Adipose tissue (tissue), 3 donors: ENCODE data around the gene EVI5. TPM values are rescaled to one million over a fixed set of nuclear protein-coding genes. Genes with fewer than 3 reads are reported as not detected.

Experiments
- H3K27ac ChIP-seq: one replicate; pipeline ENCODE4 v1.5.1; 2013; ENCODE audit warnings: low read depth, low read length
- whole genome bisulfite sequencing, 3 donors: extraction: QIAGEN DNeasy Blood & Tissue Kit; methylation state at CpG; one replicate each; pipeline ENCODE4 v1.1.7; 2013; 5-methylcytosine and 5-hydroxymethylcytosine counted together
- polyA plus RNA-seq, 3 donors: library from polyadenylated mRNA; stranded (reverse); fragments of 200-250 nt; gene quantifications; one replicate each; pipeline ENCODE4 v1.2.3, GENCODE V29; 2013
- donor health status: healthy with polysubstance abuse.
- donor health status: Bipolar disorder and iron deficiency.
- donor health status: healthy.

EVI5 gene
- polyA plus RNA-seq, 3 donors, result 2.2 to 7.1 (median 5.8) TPM

- 2 to 3% (median 2%) methylated on average over 59 to 62 of the region's 62 CpGs for WGBS, 3 donors
- no peak overlapping the region for H3K27ac ChIP-seq
Measured at GRCh38 chr1:92482665-92483609, 302.0 kb downstream of the EVI5 start.

GRCh38 chr1:92481971-92482664 lies 302.8 kb downstream of the EVI5 start:
- H3K27ac ChIP-seq, result no peak overlapping the region
- WGBS, 3 donors, result 7 to 37% (median 13%) methylated on average over 39 of the region's 39 CpGs

DNA sequence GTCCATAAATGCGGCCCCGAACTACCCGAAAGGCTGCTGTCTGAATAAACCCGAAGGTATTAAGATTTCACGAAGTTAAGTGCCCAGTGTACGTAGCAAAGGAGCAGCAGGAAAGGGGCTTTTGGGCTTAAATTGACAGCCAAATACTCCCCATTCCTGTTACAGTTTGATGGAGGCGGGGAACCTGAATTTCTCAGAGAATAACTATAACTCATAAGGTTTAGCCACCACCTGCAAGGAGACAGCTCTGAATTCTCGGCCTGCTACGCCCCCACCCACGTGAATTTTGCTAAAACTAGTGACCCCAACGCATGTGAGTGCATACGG lies 303.3 kb downstream of the EVI5 start:
- no peak overlapping the region for H3K27ac ChIP-seq
- 31 to 60% (median 42%) methylated on average over 12 of the region's 12 CpGs for WGBS, 3 donors

DNA sequence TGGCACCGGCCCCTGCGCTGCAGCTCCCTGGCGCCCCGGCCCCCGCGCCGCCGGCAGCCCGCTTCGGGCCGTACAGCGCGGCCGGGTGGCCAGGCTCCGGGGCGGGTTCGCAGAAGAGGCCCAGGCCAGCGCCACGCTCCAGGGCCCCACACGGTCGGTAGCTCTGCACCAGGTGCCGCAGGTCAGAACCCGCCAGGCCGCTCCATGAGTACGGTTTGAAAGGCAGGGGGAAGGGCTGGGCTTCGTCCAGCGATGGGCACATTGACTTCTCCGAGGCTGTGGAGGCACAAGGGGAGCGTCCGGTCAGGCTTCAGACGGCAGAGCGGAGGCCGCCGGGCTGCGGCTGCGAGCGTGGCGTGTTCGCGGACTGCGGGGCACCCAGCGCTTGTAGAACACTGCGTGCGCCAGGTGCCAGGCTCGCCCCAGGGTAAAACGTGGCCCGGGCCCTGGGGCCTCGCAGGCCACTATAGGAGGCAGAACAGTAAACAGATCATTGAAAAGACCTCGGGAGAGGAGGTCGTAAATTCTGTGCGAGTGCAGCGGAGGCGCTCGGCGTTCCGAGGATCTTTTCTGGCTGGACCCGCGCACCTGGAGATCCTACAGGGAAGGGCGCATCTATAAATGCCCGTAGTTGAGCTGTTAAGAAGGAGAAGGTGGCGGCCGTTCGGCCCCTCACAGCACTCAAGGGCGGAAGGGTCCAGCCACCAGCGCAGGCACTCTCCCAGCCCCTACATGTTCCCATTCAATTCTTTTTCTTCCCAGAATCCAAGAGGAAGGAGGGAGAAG lies 303.9 kb downstream of the EVI5 start:
- WGBS, 3 donors, result 38 to 54% (median 44%) methylated on average over 62 to 65 of the region's 65 CpGs
- H3K27ac ChIP-seq, result no peak overlapping the region

DNA sequence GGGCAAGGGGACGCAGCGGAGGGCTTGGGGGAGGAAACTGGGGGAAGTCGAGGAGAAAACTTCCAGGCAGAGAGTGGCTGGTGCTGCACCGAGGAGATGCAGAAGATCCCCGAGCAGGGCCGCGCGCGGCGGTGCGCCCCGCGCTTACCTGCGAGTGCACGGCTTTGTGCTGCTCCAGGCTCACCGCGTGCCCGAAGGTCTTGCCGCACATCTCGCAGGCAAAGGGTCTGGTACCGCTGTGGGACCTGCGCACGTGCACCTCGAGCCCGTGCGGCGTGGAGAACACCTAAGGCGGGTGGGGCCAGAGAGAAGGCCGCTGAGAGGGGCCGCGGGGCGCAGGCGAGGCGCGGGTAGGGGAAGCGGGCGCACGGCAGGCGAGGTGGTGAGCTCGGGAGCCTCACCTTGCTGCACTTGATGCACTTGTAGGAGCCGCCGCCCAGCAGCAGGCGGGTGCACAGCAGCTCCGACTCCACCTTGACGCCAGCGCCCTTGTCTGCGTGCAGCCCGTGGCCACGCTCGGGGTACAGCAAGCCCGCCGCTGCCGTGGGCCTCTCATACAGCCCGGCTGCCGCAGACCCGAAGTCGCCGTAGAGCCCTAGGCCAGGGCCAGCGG lies 304.6 kb downstream of the EVI5 start:
- WGBS, 3 donors, result 50 to 57% (median 55%) methylated on average over 57 to 59 of the region's 59 CpGs
- no peak overlapping the region for H3K27ac ChIP-seq

- WGBS, 3 donors, result 82 to 95% (median 87%) methylated on average over 9 of the region's 9 CpGs
- H3K27ac ChIP-seq, result no peak overlapping the region
Measured at GRCh38 chr1:92479587-92479986, 305.3 kb downstream of the EVI5 start.

GRCh38 chr1:92478393-92478792 lies 306.5 kb downstream of the EVI5 start:
- no peak overlapping the region for H3K27ac ChIP-seq
- WGBS, 3 donors, result 67 to 93% (median 71%) methylated on average over 3 of the region's 3 CpGs

GRCh38 chr1:92476071-92476631 lies 308.8 kb downstream of the EVI5 start:
- H3K27ac ChIP-seq, result no peak overlapping the region
- 41 to 57% (median 48%) methylated on average over 12 of the region's 12 CpGs for WGBS, 3 donors

DNA sequence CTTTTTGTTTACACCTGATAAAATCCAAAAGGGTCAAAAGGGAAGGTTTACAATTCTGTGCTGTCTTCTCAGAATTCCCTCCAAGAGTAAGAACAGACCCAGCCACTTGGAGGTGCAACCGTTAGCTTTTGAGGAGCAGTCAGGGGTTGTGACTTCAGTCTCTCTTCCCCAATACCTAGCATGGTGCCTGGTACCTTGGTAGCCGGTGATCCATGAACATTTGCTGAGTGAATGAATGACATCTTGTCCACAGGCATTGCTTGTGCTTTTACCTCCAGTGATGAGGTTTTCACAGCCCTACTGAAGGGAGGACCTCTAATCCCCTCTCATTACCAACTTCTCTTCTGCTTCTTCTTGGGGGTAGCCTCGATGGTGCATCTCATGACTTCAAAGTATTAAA lies 309.9 kb downstream of the EVI5 start:
- H3K27ac ChIP-seq, result no peak overlapping the region
- 70 to 82% (median 72%) methylated on average over 3 of the region's 3 CpGs for WGBS, 3 donors

DNA sequence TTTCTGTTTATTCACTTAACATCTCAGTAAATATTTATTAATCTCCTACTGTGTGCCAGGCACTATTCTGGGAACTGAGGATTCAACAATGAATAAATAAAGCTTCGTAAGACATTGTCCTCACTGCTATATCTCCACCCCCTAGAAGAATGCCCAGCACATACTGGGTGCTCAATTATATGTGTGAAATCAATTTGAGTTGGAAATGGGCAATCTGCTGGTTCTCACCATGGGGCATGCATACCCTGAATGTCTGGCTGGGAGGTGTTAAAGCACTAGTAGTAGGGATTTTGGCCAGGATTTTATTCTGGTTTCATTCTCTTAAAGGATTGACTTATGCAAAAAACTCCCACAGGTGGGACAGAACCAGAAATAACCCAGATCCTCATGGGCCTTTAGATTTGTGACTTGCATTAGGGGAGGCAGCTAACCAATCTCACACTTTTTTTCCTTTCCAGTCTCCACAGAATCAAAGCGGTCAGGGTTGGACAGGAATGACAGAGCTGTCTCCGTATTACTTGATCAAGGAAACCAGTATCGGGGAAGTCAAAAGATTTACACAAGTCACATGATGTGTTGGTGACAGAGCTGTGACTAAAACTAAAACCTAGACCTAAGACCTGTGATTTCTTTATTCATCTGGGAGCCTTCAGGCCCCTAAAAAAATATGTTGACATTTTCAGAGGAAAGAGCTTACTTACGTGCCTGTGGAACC lies 311.0 kb downstream of the EVI5 start:
- H3K27ac ChIP-seq, result no peak overlapping the region
- WGBS, 3 donors, result 65 to 73% (median 66%) methylated on average over 5 of the region's 5 CpGs

GRCh38 chr1:92470216-92470615 lies 314.7 kb downstream of the EVI5 start:
- 91 to 97% (median 92%) methylated on average over 1 of the region's 1 CpG for WGBS, 3 donors
- no peak overlapping the region for H3K27ac ChIP-seq

- no peak overlapping the region for H3K27ac ChIP-seq
- 69 to 96% (median 79%) methylated on average over 1 of the region's 1 CpG for WGBS, 3 donors
Measured at GRCh38 chr1:92466683-92467352, 318.1 kb downstream of the EVI5 start.

- H3K27ac ChIP-seq, result no peak overlapping the region
- WGBS, 3 donors, result 93 to 100% (median 100%) methylated on average over 1 of the region's 1 CpG
Measured at GRCh38 chr1:92465256-92465647, 319.7 kb downstream of the EVI5 start.

GRCh38 chr1:92464588-92465255 lies 320.2 kb downstream of the EVI5 start:
- no peak overlapping the region for H3K27ac ChIP-seq
- WGBS, 3 donors, result 64 to 91% (median 65%) methylated on average over 4 of the region's 4 CpGs

- 71 to 89% (median 74%) methylated on average over 5 of the region's 5 CpGs for WGBS, 3 donors
- no peak overlapping the region for H3K27ac ChIP-seq
Measured at GRCh38 chr1:92461364-92462097, 323.4 kb downstream of the EVI5 start.

- H3K27ac ChIP-seq, result no peak overlapping the region
- 32 to 59% (median 40%) methylated on average over 4 of the region's 4 CpGs for WGBS, 3 donors
Measured at GRCh38 chr1:92459871-92460320, 325.0 kb downstream of the EVI5 start.
